Panc1 (cell line): ENCODE measurements around the gene P2RX2. TPM values are rescaled to one million over a fixed set of nuclear protein-coding genes. Genes with fewer than 3 reads are reported as not detected.

ENCODE experiments used
- ATAC-seq: fragments of 200-7000 bp; cut with Tn5 transposase; 2 replicates; pipeline ENCODE4 v1.9.1; 2020; ENCODE audit warnings: mild to moderate bottlenecking, moderate library complexity
- BruUV-seq: library from RNA; stranded (reverse); fragments of 400-500 nt; replicated peaks from 2 replicates; lab custom pipeline; 2021; lab: Mats Ljungman, UMichigan
- CTCF ChIA-PET: fragments of 300-600 bp; sonication (Branson Sonifier 250); formaldehyde crosslinking; loops from one replicate; lab custom pipeline; 2022; ENCODE audit warnings: antibody characterized with exemption; lab: Charles Lee
- POLR2A ChIA-PET: fragments of 300-600 bp; sonication (Branson Sonifier 250); formaldehyde crosslinking; loops from one replicate; lab custom pipeline; 2022; ENCODE audit warnings: antibody characterized with exemption; lab: Charles Lee
- DNase-seq: peaks from one replicate; pipeline ENCODE4 v3.0.0-alpha.2; 2010; ENCODE audit warnings: low read depth, low spot score
- H3K27ac ChIP-seq: 2 replicates; pipeline ENCODE4 v1.5.1; 2011; ENCODE audit warnings: mild to moderate bottlenecking, low read length, inconsistent platforms
- H3K27me3 ChIP-seq: fragments of 200-500 bp; sonication (Bioruptor generic); 2 replicates; pipeline ENCODE4 v1.6.0; 2014; ENCODE audit warnings: low read length, inconsistent platforms; ENCODE audit not compliant: control insufficient read depth, insufficient read depth
- H3K36me3 ChIP-seq: fragments of 200-500 bp; sonication (Bioruptor generic); 2 replicates; pipeline ENCODE4 v1.5.1; 2014; ENCODE audit warnings: inconsistent platforms, mild to moderate bottlenecking, low read length, moderate library complexity; ENCODE audit not compliant: control insufficient read depth, insufficient read depth
- H3K4me1 ChIP-seq: 2 replicates; pipeline ENCODE4 v1.5.1; 2011; ENCODE audit warnings: inconsistent platforms, mild to moderate bottlenecking, low read length, moderate library complexity; ENCODE audit not compliant: control insufficient read depth, insufficient read depth
- H3K4me3 ChIP-seq, 2 experiments: 2 replicates each; pipeline ENCODE4 v1.5.1; 2011 to 2012; ENCODE audit warnings: low read depth in 2 of 2, low read length in 2 of 2, mild to moderate bottlenecking in 2 of 2, inconsistent platforms in 1 of 2, moderate library complexity in 1 of 2
- H3K9me3 ChIP-seq: fragments of 200-500 bp; sonication (Bioruptor generic); 2 replicates; pipeline ENCODE4 v1.5.1; 2014; ENCODE audit warnings: low read depth, mild to moderate bottlenecking, inconsistent platforms, low read length, moderate library complexity; ENCODE audit not compliant: control insufficient read depth, insufficient read depth
- POLR2AphosphoS5 ChIP-seq: IDR thresholded peaks from 2 replicates; pipeline ENCODE4 v1.6.1; 2012; ENCODE audit warnings: mild to moderate bottlenecking, low read depth, low read length, moderate library complexity
- SIN3A ChIP-seq: IDR thresholded peaks from 2 replicates; pipeline ENCODE4 v1.6.1; 2012; ENCODE audit warnings: low read depth, mild to moderate bottlenecking, low read length, moderate library complexity, borderline replicate concordance; ENCODE audit not compliant: insufficient read depth
- TCF7L2 ChIP-seq: IDR thresholded peaks from 2 replicates; pipeline ENCODE4 v1.6.1; 2011; ENCODE audit warnings: mild to moderate bottlenecking, low read depth, low read length, inconsistent platforms
- in situ Hi-C: cut with HindIII; loops from 2 replicates; pipeline ENCODE4 v1.10.0; 2016; ENCODE audit warnings: low sequenced_read_pairs, low pct_unique_long_range_greater_than_20kb
- intact Hi-C: fragments of 100-400 bp; cut with micrococcal nuclease; formaldehyde crosslinking; loops from one replicate; pipeline ENCODE4 v1.10.0; 2022; ENCODE audit not compliant: unreplicated experiment
- total RNA-seq: library from RNA; stranded (reverse); gene quantifications from one replicate; pipeline ENCODE4 v1.2.1, GENCODE V29; 2021; ENCODE audit not compliant: unreplicated experiment
- TF ChIP-seq, protein P1 (sequence below): fragments of 450-650 bp; IDR thresholded peaks from 2 replicates; pipeline ENCODE4 v1.5.1; 2017; ENCODE audit warnings: mild to moderate bottlenecking
- TF ChIP-seq, protein P2 (sequence below), 2 experiments: IDR thresholded peaks; 2 replicates each; pipeline ENCODE4 v1.6.1; 2011 to 2012; ENCODE audit warnings: low read depth in 2 of 2, control low read depth in 1 of 2, low read length in 1 of 2, mild to moderate bottlenecking in 1 of 2, moderate library complexity in 1 of 2; ENCODE audit not compliant: insufficient read depth in 1 of 2

P2RX2 gene
- total RNA-seq, 1 experiment from 2014 or later = 1.2 TPM

DNA sequence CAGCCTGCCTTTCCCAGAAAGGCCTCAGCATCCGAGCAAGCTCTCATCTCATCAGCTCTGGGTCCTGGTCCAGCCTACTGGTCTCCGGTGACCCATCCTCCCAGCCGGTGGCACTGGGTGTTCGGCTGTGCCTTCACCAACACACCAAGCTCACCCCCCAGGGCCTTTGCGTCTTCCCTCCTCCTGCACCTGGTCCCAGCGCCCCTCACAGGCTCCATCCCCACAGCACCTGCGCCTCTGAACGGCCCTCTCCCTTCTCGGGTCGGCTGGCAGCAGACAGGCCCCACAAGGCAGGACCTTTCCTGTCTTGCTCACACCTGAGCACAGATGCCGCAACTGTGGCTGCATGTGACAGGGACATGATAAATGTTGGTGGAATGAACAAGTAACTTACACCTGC lies 13.1 kb downstream of the P2RX2 start:
- no peaks in the 10 kb centered on the region for H3K9me3 ChIP-seq
- intact Hi-C loops (no loop called here), in situ Hi-C loops (no loop called here)
- no peak overlapping the region for H3K4me3 ChIP-seq
- CTCF ChIA-PET = no interaction called here
- H3K27ac ChIP-seq = no peak overlapping the region
- H3K27me3 ChIP-seq = no peaks in the 10 kb centered on the region
- H3K4me1 ChIP-seq = no peaks in the 10 kb centered on the region
- no peak for ATAC-seq
- POLR2A ChIA-PET = no interaction called here
- BruUV-seq = no TSS peak
- TF ChIP-seq TCF7L2 (no peak), SIN3A (no peak), POLR2AphosphoS5 (no peak)
- TF ChIP-seq, protein P1, sequence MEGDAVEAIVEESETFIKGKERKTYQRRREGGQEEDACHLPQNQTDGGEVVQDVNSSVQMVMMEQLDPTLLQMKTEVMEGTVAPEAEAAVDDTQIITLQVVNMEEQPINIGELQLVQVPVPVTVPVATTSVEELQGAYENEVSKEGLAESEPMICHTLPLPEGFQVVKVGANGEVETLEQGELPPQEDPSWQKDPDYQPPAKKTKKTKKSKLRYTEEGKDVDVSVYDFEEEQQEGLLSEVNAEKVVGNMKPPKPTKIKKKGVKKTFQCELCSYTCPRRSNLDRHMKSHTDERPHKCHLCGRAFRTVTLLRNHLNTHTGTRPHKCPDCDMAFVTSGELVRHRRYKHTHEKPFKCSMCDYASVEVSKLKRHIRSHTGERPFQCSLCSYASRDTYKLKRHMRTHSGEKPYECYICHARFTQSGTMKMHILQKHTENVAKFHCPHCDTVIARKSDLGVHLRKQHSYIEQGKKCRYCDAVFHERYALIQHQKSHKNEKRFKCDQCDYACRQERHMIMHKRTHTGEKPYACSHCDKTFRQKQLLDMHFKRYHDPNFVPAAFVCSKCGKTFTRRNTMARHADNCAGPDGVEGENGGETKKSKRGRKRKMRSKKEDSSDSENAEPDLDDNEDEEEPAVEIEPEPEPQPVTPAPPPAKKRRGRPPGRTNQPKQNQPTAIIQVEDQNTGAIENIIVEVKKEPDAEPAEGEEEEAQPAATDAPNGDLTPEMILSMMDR = no peak
- TF ChIP-seq, protein P2, sequence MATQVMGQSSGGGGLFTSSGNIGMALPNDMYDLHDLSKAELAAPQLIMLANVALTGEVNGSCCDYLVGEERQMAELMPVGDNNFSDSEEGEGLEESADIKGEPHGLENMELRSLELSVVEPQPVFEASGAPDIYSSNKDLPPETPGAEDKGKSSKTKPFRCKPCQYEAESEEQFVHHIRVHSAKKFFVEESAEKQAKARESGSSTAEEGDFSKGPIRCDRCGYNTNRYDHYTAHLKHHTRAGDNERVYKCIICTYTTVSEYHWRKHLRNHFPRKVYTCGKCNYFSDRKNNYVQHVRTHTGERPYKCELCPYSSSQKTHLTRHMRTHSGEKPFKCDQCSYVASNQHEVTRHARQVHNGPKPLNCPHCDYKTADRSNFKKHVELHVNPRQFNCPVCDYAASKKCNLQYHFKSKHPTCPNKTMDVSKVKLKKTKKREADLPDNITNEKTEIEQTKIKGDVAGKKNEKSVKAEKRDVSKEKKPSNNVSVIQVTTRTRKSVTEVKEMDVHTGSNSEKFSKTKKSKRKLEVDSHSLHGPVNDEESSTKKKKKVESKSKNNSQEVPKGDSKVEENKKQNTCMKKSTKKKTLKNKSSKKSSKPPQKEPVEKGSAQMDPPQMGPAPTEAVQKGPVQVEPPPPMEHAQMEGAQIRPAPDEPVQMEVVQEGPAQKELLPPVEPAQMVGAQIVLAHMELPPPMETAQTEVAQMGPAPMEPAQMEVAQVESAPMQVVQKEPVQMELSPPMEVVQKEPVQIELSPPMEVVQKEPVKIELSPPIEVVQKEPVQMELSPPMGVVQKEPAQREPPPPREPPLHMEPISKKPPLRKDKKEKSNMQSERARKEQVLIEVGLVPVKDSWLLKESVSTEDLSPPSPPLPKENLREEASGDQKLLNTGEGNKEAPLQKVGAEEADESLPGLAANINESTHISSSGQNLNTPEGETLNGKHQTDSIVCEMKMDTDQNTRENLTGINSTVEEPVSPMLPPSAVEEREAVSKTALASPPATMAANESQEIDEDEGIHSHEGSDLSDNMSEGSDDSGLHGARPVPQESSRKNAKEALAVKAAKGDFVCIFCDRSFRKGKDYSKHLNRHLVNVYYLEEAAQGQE (IDR thresholded peaks at IDR 0.05; ENCODE audit: insufficient read depth in 1 of 2, low read depth in 2 of 2, low read length in 1 of 2) = no peak
- peaks cover 11% of the 10 kb centered on the region for H3K36me3 ChIP-seq
- no peak for DNase-seq

- DNase-seq = no peak
- H3K4me1 ChIP-seq = no peaks in the 10 kb centered on the region
- ATAC-seq = no peak
- intact Hi-C loops = no loop called here
- in situ Hi-C loops = no loop called here
- no peaks in the 10 kb centered on the region for H3K9me3 ChIP-seq
- no peaks in the 10 kb centered on the region for H3K27me3 ChIP-seq
- TF ChIP-seq, protein P1 = no peak
- TF ChIP-seq, protein P2 (IDR thresholded peaks at IDR 0.05; ENCODE audit: insufficient read depth in 1 of 2, low read depth in 2 of 2, low read length in 1 of 2) = no peak
- TF ChIP-seq POLR2AphosphoS5 (no peak), SIN3A (no peak), TCF7L2 (no peak)
- POLR2A ChIA-PET = no interaction called here
- H3K36me3 ChIP-seq = peaks cover 11% of the 10 kb centered on the region
- no peak overlapping the region for H3K4me3 ChIP-seq
- CTCF ChIA-PET = no interaction called here
- H3K27ac ChIP-seq = no peak overlapping the region
- BruUV-seq = no TSS peak
Observed at GRCh38 chr12:132632521-132633228, 14.1 kb downstream of the P2RX2 start.
